Measurements from ENCODE around the gene SPIRE2.
"Not testable (repeated sequence)": the region's sequence is repeated elsewhere in the genome, so short reads cannot be mapped to it uniquely, and the experiment has no call there.

Gene SPIRE2

DNA sequence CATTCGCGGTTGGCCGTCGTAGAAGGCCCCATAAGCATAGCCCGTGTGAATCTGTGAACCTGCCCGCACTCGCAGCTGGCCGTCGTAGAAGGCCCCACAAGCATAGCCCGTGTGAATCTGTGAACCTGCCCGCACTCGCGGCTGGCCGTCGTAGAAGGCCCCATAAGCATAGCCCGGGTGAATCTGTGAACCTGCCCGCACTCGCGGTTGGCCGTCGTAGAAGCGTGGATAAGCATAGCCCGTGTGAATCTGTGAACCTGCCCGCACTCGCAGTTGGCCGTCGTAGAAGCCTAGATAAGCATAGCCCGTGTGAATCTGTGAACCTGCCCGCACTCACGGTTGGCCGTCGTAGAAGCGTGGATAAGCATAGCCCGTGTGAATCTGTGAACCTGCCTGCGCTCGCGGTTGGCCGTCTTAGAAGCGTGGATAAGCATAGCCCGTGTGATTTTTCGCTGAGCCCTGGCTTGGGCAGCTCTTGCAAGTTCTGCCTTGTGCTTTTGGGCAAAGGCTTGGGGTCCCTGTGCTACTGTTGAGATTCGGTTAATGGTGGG lies 6.6 kb downstream of the SPIRE2 start:
- DNase-seq (ENCODE audit: low read depth in 1 of 2, low spot score in 1 of 2) = not testable (repeated sequence)

DNA sequence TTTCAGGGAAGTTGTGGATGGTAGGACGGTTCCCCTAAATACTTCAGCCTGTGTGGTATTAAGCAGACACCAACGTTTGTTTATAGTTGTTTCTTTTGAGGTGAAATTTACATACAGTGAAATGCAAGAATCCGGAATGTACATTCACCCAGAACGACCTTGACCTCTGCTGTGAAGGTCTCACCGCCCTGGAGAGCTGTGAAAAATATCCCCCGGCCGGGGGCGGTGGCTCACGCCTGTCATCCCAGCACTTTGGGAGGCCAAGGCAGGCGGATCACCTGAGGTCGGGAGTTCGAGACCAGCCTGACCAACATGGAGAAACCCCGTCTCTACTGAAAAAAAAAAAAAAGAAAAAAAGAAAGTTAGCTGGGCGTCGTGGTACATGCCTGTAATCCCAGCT lies 8.2 kb downstream of the SPIRE2 start:
- not testable (repeated sequence) for DNase-seq (ENCODE audit: low read depth in 1 of 2, low spot score in 1 of 2)

- DNase-seq (ENCODE audit: low read depth in 1 of 2, low spot score in 1 of 2) = no peak
Measured at GRCh38 chr16:89837014-89837546, 8.8 kb downstream of the SPIRE2 start.

DNA sequence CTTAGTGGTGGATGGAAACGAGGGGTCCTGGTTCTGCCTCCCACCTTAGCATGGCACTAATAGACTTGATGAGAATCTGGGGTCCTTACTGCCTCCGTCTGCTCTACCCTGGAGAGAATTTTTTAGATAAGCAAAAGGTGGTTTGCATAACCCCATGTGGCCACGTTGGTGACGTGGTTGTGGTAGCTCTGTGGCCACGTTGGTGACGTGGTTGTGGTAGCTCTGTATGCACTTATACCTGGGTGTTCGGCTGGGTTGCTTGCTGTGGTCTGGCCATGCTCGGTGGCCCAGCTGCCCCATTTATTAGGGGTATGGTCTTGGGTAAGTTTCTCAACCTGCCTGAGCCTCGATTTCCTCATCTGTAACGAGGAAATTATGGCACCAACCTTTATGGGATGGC lies 13.0 kb downstream of the SPIRE2 start:
- no peak for DNase-seq (ENCODE audit: low read depth in 1 of 2, low spot score in 1 of 2)

DNA sequence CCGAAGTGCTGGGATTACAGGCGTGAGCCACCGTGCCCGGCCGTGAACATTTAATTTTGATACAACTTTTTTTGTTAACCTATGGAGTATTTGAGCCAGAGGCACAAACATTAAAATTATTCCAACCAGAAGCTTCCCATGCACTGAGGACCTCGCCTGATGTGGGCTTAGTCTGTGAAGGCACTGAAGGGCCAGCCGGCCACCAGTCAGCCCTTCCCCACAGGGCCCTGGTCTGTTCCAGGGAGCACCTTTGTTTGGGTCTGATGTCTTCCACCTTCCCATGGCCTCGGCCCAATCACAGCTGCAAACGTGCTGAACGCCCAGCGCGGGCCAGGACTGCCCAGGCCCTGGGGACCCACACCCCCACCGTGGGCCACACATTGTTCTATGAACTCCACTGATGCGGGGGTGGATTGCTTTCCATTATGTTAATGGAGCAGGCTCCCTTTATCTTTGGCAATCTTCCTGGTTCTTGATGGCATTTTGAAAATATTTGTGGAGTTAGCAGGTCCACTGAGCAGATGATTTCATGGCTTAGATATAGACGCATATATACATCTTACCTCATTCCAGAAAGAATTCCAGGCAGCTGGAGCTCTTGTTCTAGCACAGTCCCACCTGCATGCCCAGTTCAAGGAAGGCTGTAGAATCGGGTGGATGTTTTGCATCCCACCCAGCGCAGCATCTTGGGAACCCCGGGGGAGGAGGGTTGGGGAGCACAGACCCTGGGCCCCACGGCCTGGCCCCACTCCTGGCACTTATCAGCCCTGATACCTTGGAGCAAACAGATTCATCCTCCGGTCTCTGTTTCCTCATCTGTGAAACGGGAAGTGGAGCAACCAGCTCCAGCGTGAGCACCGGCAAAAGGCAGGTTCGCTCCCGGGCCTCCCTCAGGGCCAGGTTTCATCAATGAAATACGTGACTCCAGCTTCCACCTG lies 14.5 kb downstream of the SPIRE2 start:
- DNase-seq (ENCODE audit: low read depth in 1 of 2, low spot score in 1 of 2) = no peak

DNA sequence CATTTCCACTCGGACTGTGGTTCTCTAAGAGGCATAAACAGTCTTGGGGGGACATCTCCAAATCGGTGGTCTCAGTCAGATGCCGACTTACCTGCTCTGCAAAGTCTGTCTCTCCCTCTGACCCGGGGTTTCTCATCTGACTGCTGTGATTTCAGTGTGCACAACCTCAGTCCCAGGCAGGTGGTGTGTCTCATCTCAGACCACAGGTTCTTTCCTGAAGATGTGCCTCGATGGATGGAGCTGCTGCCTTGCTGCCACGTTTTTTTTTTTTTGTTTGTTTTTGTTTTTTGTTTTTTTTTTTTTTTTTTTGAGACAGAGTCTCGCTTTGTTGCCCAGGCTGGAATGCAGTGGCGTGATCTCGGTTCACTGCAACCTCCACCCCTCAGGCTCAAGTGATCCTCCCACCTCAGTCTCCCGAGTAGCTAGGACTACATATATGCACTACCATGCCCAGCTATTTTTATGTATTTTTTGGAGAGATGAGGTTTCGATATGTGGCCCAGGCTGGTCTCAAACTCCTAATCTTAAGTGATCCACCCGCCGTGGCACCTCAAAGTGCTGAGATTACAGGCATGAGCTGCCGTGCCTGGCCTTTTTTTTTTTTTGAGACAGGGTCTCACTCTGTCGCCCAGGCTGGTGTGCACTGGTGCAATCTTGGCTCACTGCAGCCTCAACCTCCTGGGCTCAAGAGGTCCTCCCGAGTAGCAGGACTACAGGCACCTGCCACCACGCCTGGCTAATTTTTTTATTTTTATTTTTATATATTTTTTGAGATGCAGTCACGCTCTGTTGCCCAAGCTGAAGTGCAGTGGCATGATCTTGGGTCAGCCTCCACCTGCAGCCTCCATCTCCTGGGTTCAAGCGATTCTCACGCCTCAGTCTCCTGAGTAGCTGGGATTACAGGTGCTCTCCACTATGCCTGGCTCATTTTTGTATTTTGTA lies 15.4 kb downstream of the SPIRE2 start:
- DNase-seq (ENCODE audit: low read depth in 1 of 2, low spot score in 1 of 2) = no peak

DNA sequence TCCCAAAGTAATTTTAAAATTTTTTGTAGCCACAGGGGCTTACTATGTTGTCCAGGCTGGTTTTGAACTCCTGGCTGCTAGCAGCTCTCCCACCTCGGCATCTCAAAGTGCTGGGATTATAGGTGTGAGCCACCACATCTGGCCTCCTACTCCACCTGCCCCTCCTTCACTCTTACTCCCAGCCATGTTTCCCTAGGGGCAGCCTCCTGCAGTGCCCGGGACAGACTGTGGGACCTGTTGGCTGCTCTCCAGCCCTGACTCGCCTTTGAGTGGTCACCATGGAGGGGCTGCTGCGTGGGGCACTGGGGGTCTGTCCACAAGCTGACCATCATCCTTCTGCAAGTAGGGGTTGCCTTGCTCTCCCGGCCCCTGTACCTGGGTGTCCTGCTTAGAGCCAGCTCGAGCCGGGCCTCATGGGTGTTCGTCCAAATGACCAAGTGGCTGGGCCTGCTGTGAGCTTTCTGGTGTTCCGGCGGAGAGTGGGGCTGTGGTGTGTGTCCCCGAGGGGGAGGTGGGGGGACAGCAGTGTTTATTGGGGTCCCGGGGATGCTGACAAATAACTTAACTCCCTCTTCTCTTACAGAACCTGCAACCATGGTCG lies 16.6 kb downstream of the SPIRE2 start:
- no peak for DNase-seq (ENCODE audit: low read depth in 1 of 2, low spot score in 1 of 2)

DNA sequence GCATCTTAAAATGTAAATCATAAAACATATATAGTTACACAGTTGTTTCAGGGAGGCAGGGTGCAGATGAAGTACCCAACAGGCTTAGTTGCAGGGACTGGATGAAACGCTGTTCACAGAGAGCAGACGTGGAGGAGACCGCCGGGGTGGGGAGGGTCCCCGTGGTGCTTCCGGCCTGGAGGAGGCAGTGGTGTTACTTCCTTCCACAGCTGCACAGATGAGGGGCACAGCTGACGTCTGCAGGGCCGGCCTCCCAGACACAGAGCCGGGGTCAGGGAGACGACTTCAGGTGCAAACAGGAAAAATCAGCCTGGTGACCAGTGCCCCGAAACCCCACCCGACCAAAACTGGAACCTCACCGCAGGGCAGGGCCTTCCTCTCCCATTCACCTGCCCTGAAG lies 17.1 kb downstream of the SPIRE2 start:
- no peak for DNase-seq (ENCODE audit: low read depth in 1 of 2, low spot score in 1 of 2)

DNA sequence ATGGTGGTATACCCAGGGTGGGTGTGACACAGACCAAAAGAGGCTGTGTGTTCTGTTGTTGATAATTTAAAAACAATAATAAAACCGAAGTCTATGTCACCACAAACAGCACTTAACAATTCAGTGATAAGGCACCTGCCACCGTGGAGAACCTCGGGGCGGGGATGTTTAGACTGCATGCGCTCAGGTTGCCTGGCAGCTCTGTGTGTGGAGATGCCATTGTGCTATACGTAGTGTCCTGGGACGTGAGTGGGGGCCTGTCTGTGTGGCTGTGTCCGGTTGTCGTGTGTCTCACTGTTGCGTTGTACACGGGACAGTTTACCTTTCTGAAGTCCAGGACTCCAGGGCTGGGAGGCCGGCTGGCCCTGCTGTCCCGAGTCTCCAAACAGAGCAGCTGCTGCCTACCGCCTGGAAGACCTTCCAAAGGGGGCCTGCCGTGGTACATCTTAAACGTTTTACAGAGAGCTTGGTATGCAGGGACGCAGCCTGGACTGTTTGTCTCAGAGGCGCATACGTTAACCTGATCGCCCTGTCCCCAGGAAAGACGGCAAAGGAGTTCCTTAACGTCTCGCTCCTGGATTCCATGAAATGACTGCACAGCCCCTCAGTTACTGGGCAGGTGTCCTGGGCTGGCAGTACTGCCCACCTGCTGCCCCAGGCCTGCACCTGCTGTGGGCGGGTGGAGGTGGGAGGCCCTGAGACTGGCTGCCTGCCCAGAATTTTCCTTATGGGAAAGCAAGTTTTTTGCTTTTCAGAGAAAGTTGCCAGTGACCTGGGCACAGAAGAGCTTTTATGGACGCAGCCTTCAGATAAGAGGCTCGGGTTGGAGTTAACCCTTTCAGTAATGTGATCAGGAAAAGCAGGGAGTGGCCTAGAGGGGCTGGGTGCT lies 19.0 kb downstream of the SPIRE2 start:
- DNase-seq (ENCODE audit: low read depth in 1 of 2, low spot score in 1 of 2) = no peak

- no peak for DNase-seq (ENCODE audit: low read depth in 1 of 2, low spot score in 1 of 2)
Measured at GRCh38 chr16:89847940-89848297, 19.6 kb downstream of the SPIRE2 start.

- DNase-seq (ENCODE audit: low read depth in 1 of 2, low spot score in 1 of 2) = no peak
Measured at GRCh38 chr16:89848974-89849373, 20.7 kb downstream of the SPIRE2 start.

GRCh38 chr16:89853306-89853993 lies 25.2 kb downstream of the SPIRE2 start:
- DNase-seq (ENCODE audit: low read depth in 1 of 2, low spot score in 1 of 2) = no peak

DNA sequence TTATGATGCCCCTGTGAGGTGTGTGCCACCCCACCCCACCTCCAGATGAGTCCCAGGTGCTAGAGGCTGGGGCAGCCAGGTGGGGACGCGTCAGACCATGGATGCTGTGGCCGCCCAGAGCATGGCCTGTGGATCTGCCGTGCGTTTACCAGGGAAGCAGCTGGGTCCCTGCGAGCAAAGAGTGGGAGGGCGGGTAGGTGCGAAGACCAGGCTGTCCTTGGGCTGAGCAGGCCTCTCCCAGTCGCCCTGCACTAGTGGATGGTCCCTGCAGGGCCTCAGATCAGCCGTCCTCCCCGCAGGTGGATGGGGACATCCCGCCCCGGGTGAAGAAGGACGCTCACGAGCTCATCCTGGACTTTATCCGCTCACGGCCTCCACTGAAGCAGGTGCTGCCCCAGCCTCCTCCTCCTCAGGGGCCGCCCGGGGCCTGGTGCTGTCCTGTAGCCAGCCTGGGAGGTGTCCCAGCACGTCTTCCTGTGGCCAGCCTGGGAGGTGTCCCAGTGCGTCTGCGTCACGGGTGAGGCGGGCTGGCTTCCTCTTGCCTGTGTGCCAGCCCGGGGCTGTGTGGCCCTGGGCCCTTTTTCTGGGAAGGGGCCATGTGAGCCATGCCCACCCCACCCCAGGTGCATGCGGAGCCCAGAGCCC lies 27.1 kb downstream of the SPIRE2 start:
- no peak for DNase-seq (ENCODE audit: low read depth in 1 of 2, low spot score in 1 of 2)

DNA sequence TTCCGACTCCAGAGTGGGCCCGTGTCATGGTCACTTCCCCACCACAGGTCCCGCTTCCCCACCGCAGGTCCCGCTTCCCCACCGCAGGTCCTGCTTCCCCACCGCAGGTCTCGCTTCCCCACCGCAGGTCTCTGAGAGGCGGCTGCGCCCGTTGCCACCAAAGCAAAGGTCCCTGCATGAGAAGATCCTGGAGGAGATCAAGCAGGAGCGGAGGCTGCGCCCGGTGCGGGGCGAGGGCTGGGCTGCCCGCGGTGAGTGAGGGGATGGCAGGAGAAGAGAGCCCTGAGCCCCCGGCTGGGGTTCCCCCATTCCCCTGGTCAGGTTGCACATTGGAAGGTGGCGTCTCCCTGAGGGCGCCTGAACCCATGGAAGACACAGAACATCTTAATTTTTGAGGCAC lies 27.7 kb downstream of the SPIRE2 start:
- no peak for DNase-seq (ENCODE audit: low read depth in 1 of 2, low spot score in 1 of 2)

GRCh38 chr16:89858973-89859614 lies 30.8 kb downstream of the SPIRE2 start:
- DNase-seq (ENCODE audit: low read depth in 1 of 2, low spot score in 1 of 2) = no peak

DNA sequence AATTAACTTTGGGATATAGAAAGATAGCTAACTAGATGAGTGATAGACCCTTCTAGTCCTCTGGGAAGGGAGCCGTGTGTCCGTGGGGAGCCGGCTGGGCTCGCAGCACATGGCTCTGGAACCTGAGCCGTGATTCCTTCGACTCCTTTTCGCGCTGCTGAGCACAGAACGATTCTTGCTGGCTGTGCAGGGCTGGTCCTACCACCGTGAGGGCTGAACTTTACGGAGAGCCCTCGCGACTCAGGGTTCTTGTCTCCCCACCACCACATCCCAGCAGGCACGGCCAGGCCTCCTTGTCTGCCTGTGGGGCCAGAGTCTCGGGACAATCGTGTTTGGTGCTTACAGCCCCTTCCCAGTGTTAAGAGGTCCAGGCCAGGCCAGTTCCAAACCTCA lies 31.3 kb downstream of the SPIRE2 start:
- no peak for DNase-seq (ENCODE audit: low read depth in 1 of 2, low spot score in 1 of 2)

DNA sequence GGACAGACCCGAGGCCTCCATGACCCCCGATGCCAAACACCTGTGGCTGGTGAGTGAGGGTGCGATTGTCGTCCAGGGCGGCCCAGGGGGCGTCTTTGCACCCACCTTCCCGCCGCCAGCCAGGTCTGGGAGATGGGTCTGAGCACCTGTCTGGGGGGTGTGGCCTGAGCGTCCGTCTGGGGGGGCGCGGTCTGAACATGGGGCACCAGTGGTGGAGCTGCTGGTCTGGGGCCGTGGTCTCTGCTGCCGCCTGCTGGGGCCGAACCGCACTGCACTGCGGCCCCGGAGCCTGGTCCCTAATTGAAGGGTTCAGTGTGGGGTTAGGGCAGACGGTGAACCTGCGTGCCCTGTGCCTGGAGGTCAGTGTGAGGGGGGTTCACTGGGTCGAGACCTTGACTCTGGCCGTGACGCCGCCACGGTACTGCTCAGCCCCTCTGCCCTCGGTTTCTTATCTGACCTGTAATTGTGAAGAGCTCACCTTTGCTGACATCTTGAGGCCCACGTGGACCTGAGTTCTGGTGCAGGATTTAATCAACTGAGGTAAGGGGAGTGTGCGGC lies 32.6 kb downstream of the SPIRE2 start:
- DNase-seq (ENCODE audit: low read depth in 1 of 2, low spot score in 1 of 2) = peak; percentile 62 to 71

DNA sequence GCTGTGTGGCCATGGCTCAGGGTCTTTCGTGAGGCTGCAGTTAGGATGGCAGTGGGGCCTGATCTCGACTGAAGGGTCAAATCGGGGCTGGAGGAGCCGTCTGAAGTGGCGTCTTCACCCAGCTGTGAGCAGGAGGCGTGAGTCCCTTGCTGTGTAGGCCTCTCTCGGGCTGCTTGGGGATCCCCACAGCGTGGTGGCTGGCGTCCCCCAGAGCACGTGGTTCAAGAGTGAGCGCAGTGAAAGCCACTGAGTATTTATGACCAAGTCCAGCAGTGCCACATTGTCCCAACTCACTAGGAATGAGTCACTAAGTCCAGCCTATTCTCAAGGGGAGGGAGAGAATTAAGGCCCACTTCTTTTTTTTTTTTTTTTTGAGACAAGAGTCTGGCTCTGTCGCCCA lies 33.4 kb downstream of the SPIRE2 start:
- DNase-seq (ENCODE audit: low read depth in 1 of 2, low spot score in 1 of 2) = no peak
